Body of pancreas (tissue), 4 donors: ENCODE results near the gene PLXDC2.

ENCODE experiments used
- CTCF ChIP-seq, 7 experiments: fragments of 450-650 bp in 4 of 7; fragments of 200-600 bp in 3 of 7; sonication (generic) in 3 of 7; IDR thresholded peaks; one replicate each; pipeline ENCODE4 v1.5.1; 2016 to 2019; ENCODE audit warnings: antibody characterized with exemption in 7 of 7
- POLR2A ChIP-seq, 3 donors: fragments of 450-650 bp; IDR thresholded peaks; one replicate each; pipeline ENCODE4 v1.6.1; 2016; ENCODE audit warnings: antibody characterized with exemption in 3 of 3, mild to moderate bottlenecking in 2 of 3

GRCh38 chr10:19872504-19873271, 56.5 kb downstream of the PLXDC2 start:
- TF ChIP-seq CTCF (IDR thresholded peaks at IDR 0.05): no peak
- no peak for TF ChIP-seq POLR2A (IDR thresholded peaks at IDR 0.05)
